22Rv1 (cell line): ENCODE data around the gene ANKH.

Experiments
- ZFX ChIP-seq: fragments of 450-650 bp; IDR thresholded peaks from 2 replicates; pipeline ENCODE4 v1.6.1; 2017; ENCODE audit warnings: antibody characterized with exemption, borderline replicate concordance
- TF ChIP-seq, protein P1 (sequence below): fragments of 450-650 bp; IDR thresholded peaks from 2 replicates; pipeline ENCODE4 v1.5.1; 2017; ENCODE audit warnings: mild to moderate bottlenecking

DNA sequence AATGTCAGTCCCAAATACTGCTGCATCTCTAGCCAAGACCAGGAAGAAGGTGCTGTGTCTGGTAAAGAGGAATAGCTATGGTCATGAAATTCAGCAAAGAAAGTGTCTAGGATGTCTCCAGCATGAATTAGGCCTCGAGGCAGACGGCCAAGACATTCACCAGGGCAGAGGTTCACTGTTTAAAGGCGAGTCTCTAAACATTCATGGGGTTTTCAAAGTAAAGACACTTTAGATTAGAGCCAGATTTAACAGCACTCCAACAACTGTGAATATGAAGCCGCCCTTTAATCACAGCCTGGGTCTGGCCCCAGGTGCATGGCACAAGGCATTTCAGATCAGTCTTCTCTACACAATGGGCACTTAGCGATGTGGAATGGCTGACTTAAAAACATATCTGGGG lies 95.0 kb downstream of the ANKH start:
- TF ChIP-seq, protein P1, sequence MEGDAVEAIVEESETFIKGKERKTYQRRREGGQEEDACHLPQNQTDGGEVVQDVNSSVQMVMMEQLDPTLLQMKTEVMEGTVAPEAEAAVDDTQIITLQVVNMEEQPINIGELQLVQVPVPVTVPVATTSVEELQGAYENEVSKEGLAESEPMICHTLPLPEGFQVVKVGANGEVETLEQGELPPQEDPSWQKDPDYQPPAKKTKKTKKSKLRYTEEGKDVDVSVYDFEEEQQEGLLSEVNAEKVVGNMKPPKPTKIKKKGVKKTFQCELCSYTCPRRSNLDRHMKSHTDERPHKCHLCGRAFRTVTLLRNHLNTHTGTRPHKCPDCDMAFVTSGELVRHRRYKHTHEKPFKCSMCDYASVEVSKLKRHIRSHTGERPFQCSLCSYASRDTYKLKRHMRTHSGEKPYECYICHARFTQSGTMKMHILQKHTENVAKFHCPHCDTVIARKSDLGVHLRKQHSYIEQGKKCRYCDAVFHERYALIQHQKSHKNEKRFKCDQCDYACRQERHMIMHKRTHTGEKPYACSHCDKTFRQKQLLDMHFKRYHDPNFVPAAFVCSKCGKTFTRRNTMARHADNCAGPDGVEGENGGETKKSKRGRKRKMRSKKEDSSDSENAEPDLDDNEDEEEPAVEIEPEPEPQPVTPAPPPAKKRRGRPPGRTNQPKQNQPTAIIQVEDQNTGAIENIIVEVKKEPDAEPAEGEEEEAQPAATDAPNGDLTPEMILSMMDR, result no peak
- no peak for TF ChIP-seq ZFX
